ENCODE measurements around the gene MPP7.

- TF ChIP-seq CTCF (IDR thresholded peaks at IDR 0.05; ENCODE audit: insufficient read depth, low read length, poor library complexity, severe bottlenecking) (no peak), EZH2phosphoT487 (conservative IDR thresholded peaks at IDR 0.05; ENCODE audit: low read length) (no peak)
Measured at GRCh38 chr10:28294169-28294532, 8.7 kb downstream of the MPP7 start.

Measured in SU-DHL-6 (cell line).